Vagina (tissue), 2 donors: ENCODE measurements around the gene ASB3. TPM values are rescaled to one million over a fixed set of nuclear protein-coding genes. Genes with fewer than 3 reads are reported as not detected.

ENCODE experiments used
- DNase-seq, 2 donors: peaks; one replicate each; pipeline ENCODE4 v3.0.0-alpha.2; 2017; ENCODE audit errors: extremely low spot score in 2 of 2
- H3K27ac ChIP-seq: fragments of 200-600 bp; sonication (generic); one replicate; pipeline ENCODE4 v1.5.1; 2019
- H3K27me3 ChIP-seq: fragments of 200-600 bp; sonication (generic); one replicate; pipeline ENCODE4 v1.5.1; 2019
- H3K36me3 ChIP-seq, 2 donors: fragments of 200-600 bp; sonication (generic); one replicate each; pipeline ENCODE4 v1.5.1; 2017 to 2019
- H3K4me1 ChIP-seq: fragments of 200-600 bp; sonication (generic); one replicate; pipeline ENCODE4 v1.5.1; 2019
- H3K4me3 ChIP-seq, 2 donors: fragments of 200-600 bp; sonication (generic); 1 replicate in 1 of 2; 2 replicates in 1 of 2; pipeline ENCODE4 v1.5.1; 2016 to 2019
- H3K9me3 ChIP-seq: fragments of 200-600 bp; sonication (generic); one replicate; pipeline ENCODE4 v1.5.1; 2019
- CTCF ChIP-seq, 3 experiments: fragments of 450-650 bp in 2 of 3; fragments of 200-600 bp in 1 of 3; sonication (generic) in 1 of 3; IDR thresholded peaks; one replicate each; pipeline ENCODE4 v1.5.1; 2017 to 2019; ENCODE audit warnings: antibody characterized with exemption in 3 of 3, mild to moderate bottlenecking in 2 of 3, moderate library complexity in 2 of 3
- POLR2A ChIP-seq, 2 donors: fragments of 450-650 bp; IDR thresholded peaks; one replicate each; pipeline ENCODE4 v1.6.1; 2017; ENCODE audit warnings: antibody characterized with exemption in 2 of 2, mild to moderate bottlenecking in 2 of 2, moderate library complexity in 2 of 2
- POLR2AphosphoS5 ChIP-seq, 2 donors: sonication (generic); formaldehyde crosslinking; IDR thresholded peaks; one replicate each; pipeline ENCODE4 v1.9.0; 2017; ENCODE audit warnings: antibody characterized with exemption in 2 of 2, mild to moderate bottlenecking in 2 of 2, low read depth in 1 of 2; ENCODE audit not compliant: insufficient read depth in 1 of 2
- intact Hi-C: fragments of 100-400 bp; cut with DNase I; formaldehyde crosslinking; loops from one replicate; pipeline ENCODE4 v1.15.1; 2023
- total RNA-seq: library from RNA; depleted of rRNA; stranded (reverse); fragments of >200 nt; gene quantifications from one replicate; pipeline ENCODE4 v1.2.3, GENCODE V29; 2016

ASB3 gene
- total RNA-seq, 1 donor from 2014 or later, result 13.5 TPM

GRCh38 chr2:53820048-53820447, 33.3 kb upstream of the ASB3 start:
- peaks cover 0 to 16% of the 10 kb centered on the region in 2 donors for H3K36me3 ChIP-seq
- H3K27ac ChIP-seq, result no peak overlapping the region
- no peak for DNase-seq
- no peaks in the 10 kb centered on the region for H3K9me3 ChIP-seq
- H3K4me1 ChIP-seq, result no peaks in the 10 kb centered on the region
- no peak overlapping the region for H3K4me3 ChIP-seq
- TF ChIP-seq CTCF (IDR thresholded peaks at IDR 0.05) (no peak), POLR2A (IDR thresholded peaks at IDR 0.05) (no peak), POLR2AphosphoS5 (IDR thresholded peaks at IDR 0.05; ENCODE audit: insufficient read depth in 1 of 2, low read depth in 1 of 2) (no peak)
- H3K27me3 ChIP-seq, result no peaks in the 10 kb centered on the region
- intact Hi-C loops, result no loop called here

- intact Hi-C loops, result no loop called here
- H3K4me3 ChIP-seq, result no peak overlapping the region
- H3K36me3 ChIP-seq, result peaks cover 0 to 18% of the 10 kb centered on the region in 2 donors
- H3K27me3 ChIP-seq, result no peaks in the 10 kb centered on the region
- no peak for TF ChIP-seq POLR2A (IDR thresholded peaks at IDR 0.05)
- TF ChIP-seq POLR2AphosphoS5 (IDR thresholded peaks at IDR 0.05; ENCODE audit: insufficient read depth in 1 of 2, low read depth in 1 of 2), result no peak
- TF ChIP-seq CTCF (IDR thresholded peaks at IDR 0.05), result no peak
- no peaks in the 10 kb centered on the region for H3K9me3 ChIP-seq
- no peak for DNase-seq
- H3K4me1 ChIP-seq, result no peaks in the 10 kb centered on the region
- no peak overlapping the region for H3K27ac ChIP-seq
Measured at GRCh38 chr2:53819634-53820033, 32.9 kb upstream of the ASB3 start.

- Histone ChIP-seq H3K4me1 (no peaks in the 10 kb centered on the region), H3K27ac (no peak overlapping the region), H3K9me3 (no peaks in the 10 kb centered on the region), H3K36me3 (peaks cover 0 to 18% of the 10 kb centered on the region in 2 donors), H3K4me3 (no peak overlapping the region), H3K27me3 (no peaks in the 10 kb centered on the region)
- intact Hi-C loops, result no loop called here
- DNase-seq, result no peak
- TF ChIP-seq POLR2A (IDR thresholded peaks at IDR 0.05) (no peak), POLR2AphosphoS5 (IDR thresholded peaks at IDR 0.05; ENCODE audit: insufficient read depth in 1 of 2, low read depth in 1 of 2) (no peak), CTCF (IDR thresholded peaks at IDR 0.05) (no peak)
Measured at GRCh38 chr2:53818854-53819435, 32.2 kb upstream of the ASB3 start.

GRCh38 chr2:53813151-53813550, 26.4 kb upstream of the ASB3 start:
- intact Hi-C loops, result no loop called here
- Histone ChIP-seq H3K4me1 (no peaks in the 10 kb centered on the region), H3K36me3 (peaks cover 0 to 59% of the 10 kb centered on the region in 2 donors), H3K9me3 (no peaks in the 10 kb centered on the region), H3K4me3 (no peak overlapping the region), H3K27ac (no peak overlapping the region), H3K27me3 (no peaks in the 10 kb centered on the region)
- TF ChIP-seq POLR2A (IDR thresholded peaks at IDR 0.05) (no peak), POLR2AphosphoS5 (IDR thresholded peaks at IDR 0.05; ENCODE audit: insufficient read depth in 1 of 2, low read depth in 1 of 2) (no peak), CTCF (IDR thresholded peaks at IDR 0.05) (no peak)
- no peak for DNase-seq

GRCh38 chr2:53811601-53812000, 24.8 kb upstream of the ASB3 start:
- no peaks in the 10 kb centered on the region for H3K27me3 ChIP-seq
- TF ChIP-seq POLR2A (IDR thresholded peaks at IDR 0.05) (no peak), CTCF (IDR thresholded peaks at IDR 0.05) (no peak), POLR2AphosphoS5 (IDR thresholded peaks at IDR 0.05; ENCODE audit: insufficient read depth in 1 of 2, low read depth in 1 of 2) (no peak)
- no peaks in the 10 kb centered on the region for H3K4me1 ChIP-seq
- H3K9me3 ChIP-seq, result no peaks in the 10 kb centered on the region
- DNase-seq, result no peak
- no peak overlapping the region for H3K27ac ChIP-seq
- H3K4me3 ChIP-seq, result no peak overlapping the region
- intact Hi-C loops, result no loop called here
- peaks cover 0 to 64% of the 10 kb centered on the region in 2 donors for H3K36me3 ChIP-seq
